NCI-H510A (cell line): ENCODE results near the gene NUPR1.
"Not testable (repeated sequence)": the region's sequence is repeated elsewhere in the genome, so short reads cannot be mapped to it uniquely, and the experiment has no call there.

Source experiments
- DNase-seq: peaks from one replicate; lab custom pipeline; 2025; lab: John Stamatoyannopoulos, UW

NUPR1 gene

GRCh38 chr16:28498666-28499381 is 40.0 kb downstream of the NUPR1 start:
- no peak for DNase-seq

- no peak for DNase-seq
Observed at GRCh38 chr16:28497861-28498599, 40.7 kb downstream of the NUPR1 start.

- DNase-seq = no peak
Observed at GRCh38 chr16:28497386-28497785, 41.4 kb downstream of the NUPR1 start.

GRCh38 chr16:28496844-28497243 is 41.9 kb downstream of the NUPR1 start:
- no peak for DNase-seq

- DNase-seq = no peak
Observed at GRCh38 chr16:28495795-28496749, 42.7 kb downstream of the NUPR1 start.

- no peak for DNase-seq
Observed at GRCh38 chr16:28495098-28495793, 43.5 kb downstream of the NUPR1 start.

GRCh38 chr16:28494121-28494851 is 44.5 kb downstream of the NUPR1 start, which contains the start of gene APOBR:
APOBR (plus strand) TSS chr16:28494643; CDS start chr16:28494682, 39 bp downstream.
- no peak for DNase-seq

- DNase-seq = no peak
Observed at GRCh38 chr16:28492511-28492910, 46.3 kb downstream of the NUPR1 start.

- peak; percentile 94 for DNase-seq
Observed at GRCh38 chr16:28491970-28492474, 46.8 kb downstream of the NUPR1 start, which contains the start of gene CLN3. CLN3 (minus strand) TSS chr16:28492074; CDS start chr16:28491759, 315 bp downstream.

GRCh38 chr16:28491230-28491969 is 47.4 kb downstream of the NUPR1 start:
- DNase-seq = no peak

- no peak for DNase-seq
Observed at GRCh38 chr16:28486266-28486665, 52.5 kb downstream of the NUPR1 start.

GRCh38 chr16:28483361-28483760 is 55.4 kb downstream of the NUPR1 start:
- not testable (repeated sequence) for DNase-seq
